Neutrophil (primary cell): ENCODE results near the gene ANTXR2.

Experiments used
- H3K27ac ChIP-seq: fragments of 200-600 bp; sonication (generic); 2 replicates; pipeline ENCODE4 v1.5.1; 2016; ENCODE audit warnings: mild to moderate bottlenecking, moderate library complexity
- H3K27me3 ChIP-seq: fragments of 200-600 bp; sonication (generic); 2 replicates; pipeline ENCODE4 v1.6.0; 2016; ENCODE audit warnings: mild to moderate bottlenecking
- H3K36me3 ChIP-seq: fragments of 200-600 bp; sonication (generic); 2 replicates; pipeline ENCODE4 v1.5.1; 2017
- H3K4me1 ChIP-seq, 2 experiments: fragments of 200-600 bp in 1 of 2; sonication (generic) in 1 of 2; 1 replicate in 1 of 2; 2 replicates in 1 of 2; pipeline versions ENCODE4 v1.5.1 to v1.6.1; 2013 to 2016; ENCODE audit warnings: low read depth in 1 of 2, low read length in 1 of 2, mild to moderate bottlenecking in 1 of 2, moderate library complexity in 1 of 2; ENCODE audit not compliant: control insufficient read depth in 1 of 2, insufficient read depth in 1 of 2
- H3K4me3 ChIP-seq, 2 experiments: fragments of 200-600 bp in 1 of 2; sonication (generic) in 1 of 2; 1 replicate in 1 of 2; 2 replicates in 1 of 2; pipeline ENCODE4 v1.5.1; 2013 to 2016; ENCODE audit warnings: low read depth in 1 of 2, low read length in 1 of 2, mild to moderate bottlenecking in 1 of 2, moderate library complexity in 1 of 2
- H3K9me3 ChIP-seq: fragments of 200-600 bp; sonication (generic); 2 replicates; pipeline ENCODE4 v1.5.1; 2016
- TF ChIP-seq, protein P1 (sequence below): fragments of 200-600 bp; sonication (generic); IDR thresholded peaks from 2 replicates; pipeline ENCODE4 v1.5.1; 2016; ENCODE audit warnings: antibody characterized with exemption

Gene ANTXR2

GRCh38 chr4:80043541-80043940 lies 29.5 kb downstream of the ANTXR2 start:
- Histone ChIP-seq H3K4me1 (peaks cover 0 to 2% of the 10 kb centered on the region in 2 experiments), H3K9me3 (no peaks in the 10 kb centered on the region), H3K27ac (peak overlapping the region; percentile 3), H3K36me3 (peaks cover 28% of the 10 kb centered on the region), H3K27me3 (no peaks in the 10 kb centered on the region), H3K4me3 (no peak overlapping the region)
- TF ChIP-seq, protein P1, sequence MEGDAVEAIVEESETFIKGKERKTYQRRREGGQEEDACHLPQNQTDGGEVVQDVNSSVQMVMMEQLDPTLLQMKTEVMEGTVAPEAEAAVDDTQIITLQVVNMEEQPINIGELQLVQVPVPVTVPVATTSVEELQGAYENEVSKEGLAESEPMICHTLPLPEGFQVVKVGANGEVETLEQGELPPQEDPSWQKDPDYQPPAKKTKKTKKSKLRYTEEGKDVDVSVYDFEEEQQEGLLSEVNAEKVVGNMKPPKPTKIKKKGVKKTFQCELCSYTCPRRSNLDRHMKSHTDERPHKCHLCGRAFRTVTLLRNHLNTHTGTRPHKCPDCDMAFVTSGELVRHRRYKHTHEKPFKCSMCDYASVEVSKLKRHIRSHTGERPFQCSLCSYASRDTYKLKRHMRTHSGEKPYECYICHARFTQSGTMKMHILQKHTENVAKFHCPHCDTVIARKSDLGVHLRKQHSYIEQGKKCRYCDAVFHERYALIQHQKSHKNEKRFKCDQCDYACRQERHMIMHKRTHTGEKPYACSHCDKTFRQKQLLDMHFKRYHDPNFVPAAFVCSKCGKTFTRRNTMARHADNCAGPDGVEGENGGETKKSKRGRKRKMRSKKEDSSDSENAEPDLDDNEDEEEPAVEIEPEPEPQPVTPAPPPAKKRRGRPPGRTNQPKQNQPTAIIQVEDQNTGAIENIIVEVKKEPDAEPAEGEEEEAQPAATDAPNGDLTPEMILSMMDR, result no peak

DNA sequence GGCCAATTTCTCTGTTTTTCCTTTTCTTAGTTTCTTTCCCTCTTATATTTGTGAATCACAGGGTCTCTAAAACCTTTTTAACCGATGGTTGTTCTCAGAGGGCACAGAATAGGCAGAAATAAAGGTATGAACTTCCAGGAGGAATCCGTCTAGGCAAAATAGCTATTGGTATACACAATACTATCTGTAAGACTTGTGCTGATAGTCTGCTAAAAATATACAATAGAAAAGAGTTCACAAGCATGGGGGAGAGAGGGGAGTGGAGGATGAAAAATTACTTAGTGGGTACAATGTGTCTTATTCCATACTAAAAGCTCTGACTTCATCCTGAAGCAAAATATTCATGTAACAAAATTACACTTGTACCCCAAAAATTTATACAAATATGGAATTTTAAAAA lies 30.2 kb downstream of the ANTXR2 start:
- no peaks in the 10 kb centered on the region for H3K27me3 ChIP-seq
- no peak overlapping the region for H3K27ac ChIP-seq
- peaks cover 25% of the 10 kb centered on the region for H3K36me3 ChIP-seq
- no peaks in the 10 kb centered on the region for H3K9me3 ChIP-seq
- TF ChIP-seq, protein P1, result no peak
- H3K4me3 ChIP-seq, result no peak overlapping the region
- peaks cover 0 to 8% of the 10 kb centered on the region in 2 experiments for H3K4me1 ChIP-seq

DNA sequence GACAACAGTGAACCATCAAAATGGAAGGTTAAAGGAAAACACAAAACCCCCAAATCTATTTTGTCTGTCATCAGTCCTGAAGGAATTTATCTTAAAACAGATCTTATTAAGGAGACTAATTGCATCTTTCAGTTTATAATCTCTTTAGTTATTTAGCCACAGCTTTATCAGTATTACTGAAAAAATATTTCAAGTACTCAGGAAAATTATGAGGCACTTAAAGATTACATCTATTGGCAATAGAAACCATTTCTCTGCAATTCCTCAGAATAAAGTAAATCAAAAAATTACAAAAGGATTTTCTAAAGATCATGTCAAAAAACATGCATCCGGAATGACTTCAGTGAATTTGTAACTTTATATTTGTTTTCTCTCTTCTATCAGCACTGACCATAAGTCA lies 35.2 kb downstream of the ANTXR2 start:
- TF ChIP-seq, protein P1, result no peak
- no peak overlapping the region for H3K4me3 ChIP-seq
- no peaks in the 10 kb centered on the region for H3K9me3 ChIP-seq
- peaks cover 28 to 43% of the 10 kb centered on the region in 2 experiments for H3K4me1 ChIP-seq
- peaks cover 20% of the 10 kb centered on the region for H3K36me3 ChIP-seq
- H3K27ac ChIP-seq, result peak overlapping the region; percentile 82
- H3K27me3 ChIP-seq, result no peaks in the 10 kb centered on the region

GRCh38 chr4:80036949-80037685 lies 35.9 kb downstream of the ANTXR2 start:
- H3K9me3 ChIP-seq, result no peaks in the 10 kb centered on the region
- no peaks in the 10 kb centered on the region for H3K27me3 ChIP-seq
- peak overlapping the region; percentile 82 for H3K27ac ChIP-seq
- TF ChIP-seq, protein P1, result no peak
- peaks cover 26% of the 10 kb centered on the region for H3K36me3 ChIP-seq
- H3K4me1 ChIP-seq, result peaks cover 28 to 43% of the 10 kb centered on the region in 2 experiments
- no peak overlapping the region for H3K4me3 ChIP-seq

GRCh38 chr4:80036306-80036705 lies 36.7 kb downstream of the ANTXR2 start:
- TF ChIP-seq, protein P1, result no peak
- Histone ChIP-seq H3K27ac (peak overlapping the region; percentile 82), H3K36me3 (peaks cover 27% of the 10 kb centered on the region)

More at GRCh38 chr4:80036306-80036705, 36.7 kb downstream of the ANTXR2 start:
- H3K4me1 ChIP-seq, result peaks cover 28 to 43% of the 10 kb centered on the region in 2 experiments
- no peaks in the 10 kb centered on the region for H3K27me3 ChIP-seq
- H3K4me3 ChIP-seq, result no peak overlapping the region
- no peaks in the 10 kb centered on the region for H3K9me3 ChIP-seq
